Activated B cell treated with CpG ODN at 0.5 μM for 24 hours (primary cell): ENCODE measurements around the gene ASCC2. TPM values are rescaled to one million over a fixed set of nuclear protein-coding genes. Genes with fewer than 3 reads are reported as not detected.

Source experiments
- ATAC-seq: fragments of 200-7000 bp; cut with Tn5 transposase; one replicate; pipeline ENCODE4 v1.10.0; 2021; ENCODE audit warnings: low read depth, mild to moderate bottlenecking, moderate library complexity
- CTCF ChIA-PET: fragments of 350-600 bp; sonication (Branson Sonifier 250); formaldehyde crosslinking; loops from one replicate; lab custom pipeline; 2021; ENCODE audit warnings: antibody characterized with exemption; lab: Charles Lee
- POLR2A ChIA-PET: fragments of 350-600 bp; sonication (Branson Sonifier 250); formaldehyde crosslinking; loops from one replicate; lab custom pipeline; 2021; ENCODE audit warnings: antibody characterized with exemption; lab: Charles Lee
- DNase-seq: peaks from one replicate; pipeline ENCODE4 v3.0.0; 2022
- H3K27ac Mint-ChIP-seq: one replicate; pipeline ENCODE4 v1.8.0; 2020; ENCODE audit warnings: mixed read lengths
- H3K27me3 Mint-ChIP-seq: one replicate; pipeline ENCODE4 v1.8.0; 2021; ENCODE audit warnings: mixed read lengths
- H3K36me3 Mint-ChIP-seq: one replicate; pipeline ENCODE4 v1.8.0; 2021; ENCODE audit warnings: low read depth, mixed read lengths
- H3K4me1 Mint-ChIP-seq: one replicate; pipeline ENCODE4 v1.8.0; 2021; ENCODE audit warnings: mixed read lengths
- H3K4me3 Mint-ChIP-seq: one replicate; pipeline ENCODE4 v1.8.0; 2020; ENCODE audit warnings: mild to moderate bottlenecking, mixed read lengths
- H3K9me3 Mint-ChIP-seq: one replicate; pipeline ENCODE4 v1.8.0; 2020; ENCODE audit warnings: mixed read lengths
- CTCF ChIP-seq: fragments of 200-600 bp; IDR thresholded peaks from one replicate; pipeline ENCODE4 v1.8.0; 2022; ENCODE audit warnings: antibody characterized with exemption, mild to moderate bottlenecking
- intact Hi-C: fragments of 100-400 bp; cut with micrococcal nuclease; formaldehyde crosslinking; loops from one replicate; pipeline ENCODE4 v1.15.1; 2024
- total RNA-seq: library from RNA; stranded (reverse); gene quantifications from 2 replicates; pipeline ENCODE4 v1.2.3, GENCODE V29; 2022

ASCC2 gene
- total RNA-seq, 1 donor from 2014 or later: 89.7 TPM

- Mint-ChIP-seq H3K4me1 (peaks cover 12% of the 10 kb centered on the region), H3K9me3 (no peaks in the 10 kb centered on the region), H3K4me3 (no peak overlapping the region), H3K27me3 (no peaks in the 10 kb centered on the region), H3K27ac (no peak overlapping the region), H3K36me3 (peaks cover 80% of the 10 kb centered on the region)
- POLR2A ChIA-PET: no interaction called here
- CTCF ChIA-PET: no interaction called here
- no peak for TF ChIP-seq CTCF
- ATAC-seq (no peak), DNase-seq (no peak)
- intact Hi-C loops: no loop called here
Measured at GRCh38 chr22:29801153-29801552, 36.9 kb downstream of the ASCC2 start.

- Mint-ChIP-seq H3K36me3 (peaks cover 74% of the 10 kb centered on the region), H3K9me3 (no peaks in the 10 kb centered on the region), H3K27me3 (no peaks in the 10 kb centered on the region), H3K27ac (no peak overlapping the region), H3K4me1 (peaks cover 12% of the 10 kb centered on the region), H3K4me3 (no peak overlapping the region)
- CTCF ChIA-PET: no interaction called here
- TF ChIP-seq CTCF: no peak
- POLR2A ChIA-PET: interaction anchor here (1.5 kb wide), 1 partner anchor 33 kb away, joined by 4 read pairs; the partner anchor contains the start of gene ZMAT5
- DNase-seq (no peak), ATAC-seq (no peak)
- intact Hi-C loops: no loop called here
Measured at GRCh38 chr22:29799217-29799680, 38.8 kb downstream of the ASCC2 start.

GRCh38 chr22:29798801-29799200 lies 39.3 kb downstream of the ASCC2 start:
- no peaks in the 10 kb centered on the region for H3K27me3 Mint-ChIP-seq
- no peak overlapping the region for H3K4me3 Mint-ChIP-seq
- ChIA-PET POLR2A (interaction anchor here (1.5 kb wide), 1 partner anchor 32 kb away, joined by 4 read pairs; the partner anchor contains the start of gene ZMAT5), CTCF (no interaction called here)
- TF ChIP-seq CTCF: no peak
- no peaks in the 10 kb centered on the region for H3K9me3 Mint-ChIP-seq
- peaks cover 12% of the 10 kb centered on the region for H3K4me1 Mint-ChIP-seq
- ATAC-seq (no peak), DNase-seq (no peak)
- intact Hi-C loops: no loop called here
- peaks cover 70% of the 10 kb centered on the region for H3K36me3 Mint-ChIP-seq
- no peak overlapping the region for H3K27ac Mint-ChIP-seq

GRCh38 chr22:29798318-29798717 lies 39.8 kb downstream of the ASCC2 start:
- no peaks in the 10 kb centered on the region for H3K9me3 Mint-ChIP-seq
- no peak overlapping the region for H3K4me3 Mint-ChIP-seq
- peaks cover 68% of the 10 kb centered on the region for H3K36me3 Mint-ChIP-seq
- intact Hi-C loops: no loop called here
- no peaks in the 10 kb centered on the region for H3K27me3 Mint-ChIP-seq
- H3K4me1 Mint-ChIP-seq: peaks cover 12% of the 10 kb centered on the region
- DNase-seq: no peak
- H3K27ac Mint-ChIP-seq: no peak overlapping the region
- ChIA-PET POLR2A (interaction anchor here (1.5 kb wide), 1 partner anchor 32 kb away, joined by 4 read pairs; the partner anchor contains the start of gene ZMAT5), CTCF (no interaction called here)
- TF ChIP-seq CTCF: no peak
- ATAC-seq: no peak

GRCh38 chr22:29797351-29797750 lies 40.7 kb downstream of the ASCC2 start:
- Mint-ChIP-seq H3K27me3 (no peaks in the 10 kb centered on the region), H3K4me1 (peaks cover 12% of the 10 kb centered on the region), H3K36me3 (peaks cover 76% of the 10 kb centered on the region), H3K9me3 (no peaks in the 10 kb centered on the region), H3K4me3 (no peak overlapping the region), H3K27ac (no peak overlapping the region)
- no peak for DNase-seq
- ChIA-PET CTCF (no interaction called here), POLR2A (no interaction called here)
- intact Hi-C loops: no loop called here
- no peak for TF ChIP-seq CTCF
- no peak for ATAC-seq
